HL-60/S4 treated with phorbol 12-myristate 13-acetate at 8.2 ng/mL for 4 days and 3 days (cell line): ENCODE results near the gene PSMA7.

ENCODE experiments used
- in situ Hi-C: fragments of 300-500 bp; cut with MboI; formaldehyde crosslinking; loops from 2 replicates; pipeline ENCODE4 v1.15.0; 2022; ENCODE audit warnings: low sequenced_read_pairs

Gene PSMA7

DNA sequence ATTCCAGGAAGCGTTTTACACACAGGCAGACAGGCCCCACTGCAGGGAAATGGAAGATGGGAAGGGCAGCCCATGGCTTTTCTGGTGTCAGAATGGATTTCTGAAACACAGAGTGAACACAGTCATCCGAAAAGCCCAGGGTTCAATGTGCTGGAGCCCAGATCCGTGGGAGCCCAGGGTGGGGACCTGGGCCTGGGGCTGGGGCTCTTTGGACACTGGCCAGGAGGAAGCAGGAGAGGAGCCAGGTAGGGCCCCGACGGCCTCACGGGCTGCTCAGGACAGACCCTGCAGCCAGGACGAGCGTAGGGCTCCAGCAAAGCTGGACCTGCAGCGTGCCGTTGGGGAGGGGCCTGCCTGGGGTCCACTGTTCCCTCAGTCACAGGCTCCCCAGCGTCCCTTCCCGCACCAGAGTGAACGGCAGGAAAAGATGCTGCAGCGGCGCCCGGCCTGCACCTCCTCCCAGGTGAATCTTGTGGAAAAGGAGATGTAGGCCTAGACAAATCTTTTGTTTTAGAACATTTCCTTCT is 45.2 kb downstream of the PSMA7 start:
- in situ Hi-C loops: no loop called here

DNA sequence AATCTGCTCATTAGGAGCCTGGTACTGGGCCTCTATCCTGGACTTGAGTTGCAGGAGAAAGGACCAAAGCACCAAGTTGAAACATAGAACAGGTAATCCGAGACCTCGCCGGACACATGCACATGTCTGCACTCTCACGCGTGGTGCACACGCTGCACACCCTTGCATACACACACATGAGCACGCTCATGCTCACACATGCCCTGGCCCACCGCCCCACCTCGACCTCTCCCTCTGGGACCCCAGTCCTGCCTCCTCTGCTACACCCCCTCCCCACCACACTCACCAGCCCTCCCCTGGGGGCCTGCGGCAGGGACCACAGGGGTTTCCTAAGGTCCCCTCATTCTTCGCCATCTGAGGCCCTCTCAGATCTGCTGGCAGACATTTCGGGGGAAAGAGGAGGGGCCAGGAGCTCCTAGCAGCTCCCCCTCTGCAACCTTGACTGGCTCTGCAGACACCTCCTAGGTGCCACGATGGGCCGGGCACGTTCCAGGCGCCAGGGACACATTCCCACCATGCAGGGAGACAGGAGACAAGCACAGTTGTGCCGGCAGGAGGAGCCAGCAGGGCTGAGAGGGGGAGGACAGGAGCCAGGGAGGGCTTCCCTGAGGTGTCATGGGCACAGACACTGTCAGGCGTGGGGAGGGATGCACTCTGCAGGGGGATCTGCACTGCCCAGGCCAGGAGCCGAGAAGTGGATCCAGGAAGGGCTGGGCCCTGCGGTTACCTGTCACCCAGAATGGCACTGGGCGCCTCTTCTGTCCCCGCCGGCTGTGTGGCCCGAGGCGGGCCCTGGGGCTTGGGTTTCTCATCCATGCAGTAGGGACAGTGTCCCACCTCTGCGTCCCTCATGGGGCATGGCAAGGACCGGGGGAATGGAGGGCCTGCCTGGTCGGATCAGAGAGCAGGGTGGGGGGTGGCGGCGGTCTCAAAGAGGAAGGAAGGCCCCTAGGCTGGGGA is 46.5 kb downstream of the PSMA7 start:
- in situ Hi-C loops: no loop called here

DNA sequence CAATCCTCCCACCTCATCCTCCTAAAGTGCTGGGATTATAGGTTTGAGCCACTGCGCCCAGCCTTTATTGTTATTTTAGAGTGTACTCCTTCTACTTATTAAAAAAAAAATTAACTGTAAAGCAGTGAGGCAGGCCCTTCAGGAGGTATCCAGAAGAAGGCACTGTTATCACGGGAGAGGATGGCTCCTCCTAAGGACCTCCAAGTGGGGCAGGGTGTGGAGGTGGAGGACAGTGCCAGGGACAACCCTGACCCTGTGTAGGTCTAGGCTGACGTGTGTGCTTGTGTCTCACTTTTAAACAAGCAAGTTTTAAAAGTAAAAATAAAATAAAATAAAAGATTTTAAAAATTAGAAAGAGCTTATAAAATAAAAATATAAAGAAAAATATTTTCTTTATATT is 53.8 kb downstream of the PSMA7 start:
- in situ Hi-C loops: no loop called here

DNA sequence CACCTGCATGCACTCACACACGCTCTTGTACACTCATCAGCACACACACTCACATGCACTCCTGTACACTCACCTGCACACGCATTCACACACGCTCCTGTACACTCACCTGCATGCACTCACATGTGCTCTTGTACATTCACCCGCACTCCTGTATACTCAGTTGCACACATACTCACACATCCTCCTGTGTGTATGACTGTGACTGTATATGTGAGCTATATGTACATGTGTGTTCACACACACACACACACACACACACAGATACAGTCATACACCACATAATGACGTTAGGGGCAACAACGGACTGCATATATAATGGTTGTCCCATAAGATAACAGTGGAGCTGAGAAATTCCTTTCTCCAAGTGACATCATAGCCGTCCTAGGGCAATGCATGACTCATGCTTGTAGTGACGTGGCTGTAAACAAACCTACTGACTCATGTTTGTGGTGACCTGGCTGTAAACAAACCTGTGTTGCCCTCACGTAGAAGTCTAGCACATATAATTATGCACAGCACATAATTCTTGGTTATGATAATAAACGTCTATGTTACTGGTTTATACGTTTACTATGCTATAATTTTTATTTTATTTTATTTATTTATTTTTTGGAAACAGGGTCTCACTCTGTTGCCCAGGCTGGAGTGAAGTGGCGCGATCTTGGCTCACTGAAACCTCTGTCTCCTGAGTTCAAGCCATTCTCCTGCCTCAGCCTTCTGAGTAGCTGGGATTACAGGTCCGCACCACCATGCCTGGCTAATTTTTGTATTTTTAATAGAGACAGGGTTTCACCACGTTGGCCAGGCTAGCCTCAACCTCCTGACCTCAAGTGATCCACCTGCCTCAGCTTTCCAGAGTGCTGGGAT is 54.7 kb downstream of the PSMA7 start:
- in situ Hi-C loops: no loop called here

DNA sequence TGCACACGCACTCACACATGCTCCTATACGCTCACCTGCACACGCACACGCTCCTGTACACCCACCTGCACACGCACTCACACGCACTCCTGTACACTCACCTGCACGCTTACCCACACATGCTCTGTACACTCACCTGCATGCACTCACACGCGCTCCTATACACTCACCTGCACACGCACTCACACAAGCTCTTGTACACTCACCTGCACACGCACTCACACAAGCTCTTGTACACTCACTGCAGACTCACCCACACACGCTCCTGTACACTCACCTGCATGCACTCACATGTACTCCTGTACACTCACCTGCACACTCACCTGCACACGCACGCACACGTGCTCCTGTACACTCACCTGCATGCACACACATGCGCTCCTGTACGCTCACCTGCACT is 55.6 kb downstream of the PSMA7 start:
- in situ Hi-C loops: no loop called here

DNA sequence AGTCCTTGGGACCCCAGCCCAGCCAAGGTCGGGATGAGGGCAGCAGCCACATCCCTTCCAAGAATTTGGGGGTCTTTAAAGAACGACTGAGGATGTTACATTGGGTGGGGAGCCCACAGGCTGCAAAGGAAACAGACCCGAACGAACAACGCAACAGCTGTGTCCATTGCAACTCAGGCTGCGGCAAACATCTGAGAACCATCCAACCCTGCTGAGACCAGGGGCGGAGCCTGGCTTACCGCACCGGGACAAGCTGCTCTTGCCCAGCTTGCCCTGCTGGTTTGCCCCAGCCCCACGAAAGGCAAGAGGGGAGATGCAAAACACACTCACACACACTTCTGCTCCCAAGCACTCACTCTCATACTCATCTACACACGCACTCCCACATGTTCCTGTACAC is 56.0 kb downstream of the PSMA7 start:
- in situ Hi-C loops: no loop called here
